Panc1 (cell line): ENCODE results near the gene FCHSD2. TPM values are rescaled to one million over a fixed set of nuclear protein-coding genes. Genes with fewer than 3 reads are reported as not detected.

Source experiments
- ATAC-seq: fragments of 200-7000 bp; cut with Tn5 transposase; 2 replicates; pipeline ENCODE4 v1.9.1; 2020; ENCODE audit warnings: mild to moderate bottlenecking, moderate library complexity
- BruUV-seq: library from RNA; stranded (reverse); fragments of 400-500 nt; replicated peaks from 2 replicates; lab custom pipeline; 2021; lab: Mats Ljungman, UMichigan
- CTCF ChIA-PET: fragments of 300-600 bp; sonication (Branson Sonifier 250); formaldehyde crosslinking; loops from one replicate; lab custom pipeline; 2022; ENCODE audit warnings: antibody characterized with exemption; lab: Charles Lee
- POLR2A ChIA-PET: fragments of 300-600 bp; sonication (Branson Sonifier 250); formaldehyde crosslinking; loops from one replicate; lab custom pipeline; 2022; ENCODE audit warnings: antibody characterized with exemption; lab: Charles Lee
- DNase-seq: peaks from one replicate; pipeline ENCODE4 v3.0.0-alpha.2; 2010; ENCODE audit warnings: low read depth, low spot score
- H3K27ac ChIP-seq: 2 replicates; pipeline ENCODE4 v1.5.1; 2011; ENCODE audit warnings: mild to moderate bottlenecking, low read length, inconsistent platforms
- H3K27me3 ChIP-seq: fragments of 200-500 bp; sonication (Bioruptor generic); 2 replicates; pipeline ENCODE4 v1.6.0; 2014; ENCODE audit warnings: low read length, inconsistent platforms; ENCODE audit not compliant: control insufficient read depth, insufficient read depth
- H3K36me3 ChIP-seq: fragments of 200-500 bp; sonication (Bioruptor generic); 2 replicates; pipeline ENCODE4 v1.5.1; 2014; ENCODE audit warnings: inconsistent platforms, mild to moderate bottlenecking, low read length, moderate library complexity; ENCODE audit not compliant: control insufficient read depth, insufficient read depth
- H3K4me1 ChIP-seq: 2 replicates; pipeline ENCODE4 v1.5.1; 2011; ENCODE audit warnings: inconsistent platforms, mild to moderate bottlenecking, low read length, moderate library complexity; ENCODE audit not compliant: control insufficient read depth, insufficient read depth
- H3K4me3 ChIP-seq, 2 experiments: 2 replicates each; pipeline ENCODE4 v1.5.1; 2011 to 2012; ENCODE audit warnings: low read depth in 2 of 2, low read length in 2 of 2, mild to moderate bottlenecking in 2 of 2, inconsistent platforms in 1 of 2, moderate library complexity in 1 of 2
- H3K9me3 ChIP-seq: fragments of 200-500 bp; sonication (Bioruptor generic); 2 replicates; pipeline ENCODE4 v1.5.1; 2014; ENCODE audit warnings: low read depth, mild to moderate bottlenecking, inconsistent platforms, low read length, moderate library complexity; ENCODE audit not compliant: control insufficient read depth, insufficient read depth
- POLR2AphosphoS5 ChIP-seq: IDR thresholded peaks from 2 replicates; pipeline ENCODE4 v1.6.1; 2012; ENCODE audit warnings: mild to moderate bottlenecking, low read depth, low read length, moderate library complexity
- SIN3A ChIP-seq: IDR thresholded peaks from 2 replicates; pipeline ENCODE4 v1.6.1; 2012; ENCODE audit warnings: low read depth, mild to moderate bottlenecking, low read length, moderate library complexity, borderline replicate concordance; ENCODE audit not compliant: insufficient read depth
- TCF7L2 ChIP-seq: IDR thresholded peaks from 2 replicates; pipeline ENCODE4 v1.6.1; 2011; ENCODE audit warnings: mild to moderate bottlenecking, low read depth, low read length, inconsistent platforms
- in situ Hi-C: cut with HindIII; loops from 2 replicates; pipeline ENCODE4 v1.10.0; 2016; ENCODE audit warnings: low sequenced_read_pairs, low pct_unique_long_range_greater_than_20kb
- intact Hi-C: fragments of 100-400 bp; cut with micrococcal nuclease; formaldehyde crosslinking; loops from one replicate; pipeline ENCODE4 v1.10.0; 2022; ENCODE audit not compliant: unreplicated experiment
- total RNA-seq: library from RNA; stranded (reverse); gene quantifications from one replicate; pipeline ENCODE4 v1.2.1, GENCODE V29; 2021; ENCODE audit not compliant: unreplicated experiment
- TF ChIP-seq, protein P1 (sequence below): fragments of 450-650 bp; IDR thresholded peaks from 2 replicates; pipeline ENCODE4 v1.5.1; 2017; ENCODE audit warnings: mild to moderate bottlenecking
- TF ChIP-seq, protein P2 (sequence below), 2 experiments: IDR thresholded peaks; 2 replicates each; pipeline ENCODE4 v1.6.1; 2011 to 2012; ENCODE audit warnings: low read depth in 2 of 2, control low read depth in 1 of 2, low read length in 1 of 2, mild to moderate bottlenecking in 1 of 2, moderate library complexity in 1 of 2; ENCODE audit not compliant: insufficient read depth in 1 of 2

Gene FCHSD2
- total RNA-seq, 1 experiment from 2014 or later: 31.8 TPM

DNA sequence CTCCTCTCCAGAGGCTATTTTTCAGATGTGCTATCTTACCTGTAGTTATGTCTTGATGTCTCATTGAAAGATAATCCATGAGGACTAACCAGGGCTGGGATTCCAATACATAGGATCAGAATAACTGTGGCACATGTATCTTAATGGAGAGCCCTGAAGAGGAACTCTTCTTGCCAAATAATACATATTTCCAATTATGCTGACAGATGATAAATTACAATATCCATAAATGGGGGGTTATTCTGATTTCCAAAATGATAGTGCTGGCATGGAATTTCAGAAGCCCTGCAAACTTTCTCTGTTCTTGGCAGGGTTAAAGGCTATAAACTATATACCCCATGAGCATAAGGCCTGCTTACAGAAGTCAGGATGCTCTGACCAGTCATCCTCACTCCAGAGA, 173.7 kb downstream of the FCHSD2 start:
- Histone ChIP-seq H3K9me3 (no peaks in the 10 kb centered on the region), H3K4me3 (no peak overlapping the region), H3K27ac (no peak overlapping the region), H3K36me3 (no peaks in the 10 kb centered on the region), H3K4me1 (no peaks in the 10 kb centered on the region), H3K27me3 (no peaks in the 10 kb centered on the region)
- ChIA-PET CTCF (no interaction called here), POLR2A (no interaction called here)
- TF ChIP-seq POLR2AphosphoS5 (no peak), SIN3A (no peak), TCF7L2 (no peak)
- TF ChIP-seq, protein P1, sequence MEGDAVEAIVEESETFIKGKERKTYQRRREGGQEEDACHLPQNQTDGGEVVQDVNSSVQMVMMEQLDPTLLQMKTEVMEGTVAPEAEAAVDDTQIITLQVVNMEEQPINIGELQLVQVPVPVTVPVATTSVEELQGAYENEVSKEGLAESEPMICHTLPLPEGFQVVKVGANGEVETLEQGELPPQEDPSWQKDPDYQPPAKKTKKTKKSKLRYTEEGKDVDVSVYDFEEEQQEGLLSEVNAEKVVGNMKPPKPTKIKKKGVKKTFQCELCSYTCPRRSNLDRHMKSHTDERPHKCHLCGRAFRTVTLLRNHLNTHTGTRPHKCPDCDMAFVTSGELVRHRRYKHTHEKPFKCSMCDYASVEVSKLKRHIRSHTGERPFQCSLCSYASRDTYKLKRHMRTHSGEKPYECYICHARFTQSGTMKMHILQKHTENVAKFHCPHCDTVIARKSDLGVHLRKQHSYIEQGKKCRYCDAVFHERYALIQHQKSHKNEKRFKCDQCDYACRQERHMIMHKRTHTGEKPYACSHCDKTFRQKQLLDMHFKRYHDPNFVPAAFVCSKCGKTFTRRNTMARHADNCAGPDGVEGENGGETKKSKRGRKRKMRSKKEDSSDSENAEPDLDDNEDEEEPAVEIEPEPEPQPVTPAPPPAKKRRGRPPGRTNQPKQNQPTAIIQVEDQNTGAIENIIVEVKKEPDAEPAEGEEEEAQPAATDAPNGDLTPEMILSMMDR: no peak
- TF ChIP-seq, protein P2, sequence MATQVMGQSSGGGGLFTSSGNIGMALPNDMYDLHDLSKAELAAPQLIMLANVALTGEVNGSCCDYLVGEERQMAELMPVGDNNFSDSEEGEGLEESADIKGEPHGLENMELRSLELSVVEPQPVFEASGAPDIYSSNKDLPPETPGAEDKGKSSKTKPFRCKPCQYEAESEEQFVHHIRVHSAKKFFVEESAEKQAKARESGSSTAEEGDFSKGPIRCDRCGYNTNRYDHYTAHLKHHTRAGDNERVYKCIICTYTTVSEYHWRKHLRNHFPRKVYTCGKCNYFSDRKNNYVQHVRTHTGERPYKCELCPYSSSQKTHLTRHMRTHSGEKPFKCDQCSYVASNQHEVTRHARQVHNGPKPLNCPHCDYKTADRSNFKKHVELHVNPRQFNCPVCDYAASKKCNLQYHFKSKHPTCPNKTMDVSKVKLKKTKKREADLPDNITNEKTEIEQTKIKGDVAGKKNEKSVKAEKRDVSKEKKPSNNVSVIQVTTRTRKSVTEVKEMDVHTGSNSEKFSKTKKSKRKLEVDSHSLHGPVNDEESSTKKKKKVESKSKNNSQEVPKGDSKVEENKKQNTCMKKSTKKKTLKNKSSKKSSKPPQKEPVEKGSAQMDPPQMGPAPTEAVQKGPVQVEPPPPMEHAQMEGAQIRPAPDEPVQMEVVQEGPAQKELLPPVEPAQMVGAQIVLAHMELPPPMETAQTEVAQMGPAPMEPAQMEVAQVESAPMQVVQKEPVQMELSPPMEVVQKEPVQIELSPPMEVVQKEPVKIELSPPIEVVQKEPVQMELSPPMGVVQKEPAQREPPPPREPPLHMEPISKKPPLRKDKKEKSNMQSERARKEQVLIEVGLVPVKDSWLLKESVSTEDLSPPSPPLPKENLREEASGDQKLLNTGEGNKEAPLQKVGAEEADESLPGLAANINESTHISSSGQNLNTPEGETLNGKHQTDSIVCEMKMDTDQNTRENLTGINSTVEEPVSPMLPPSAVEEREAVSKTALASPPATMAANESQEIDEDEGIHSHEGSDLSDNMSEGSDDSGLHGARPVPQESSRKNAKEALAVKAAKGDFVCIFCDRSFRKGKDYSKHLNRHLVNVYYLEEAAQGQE (IDR thresholded peaks at IDR 0.05; ENCODE audit: insufficient read depth in 1 of 2, low read depth in 2 of 2, low read length in 1 of 2): no peak
- BruUV-seq: no TSS peak
- DNase-seq (no peak), ATAC-seq (no peak)
- in situ Hi-C loops: no loop called here
- intact Hi-C loops: no loop called here

DNA sequence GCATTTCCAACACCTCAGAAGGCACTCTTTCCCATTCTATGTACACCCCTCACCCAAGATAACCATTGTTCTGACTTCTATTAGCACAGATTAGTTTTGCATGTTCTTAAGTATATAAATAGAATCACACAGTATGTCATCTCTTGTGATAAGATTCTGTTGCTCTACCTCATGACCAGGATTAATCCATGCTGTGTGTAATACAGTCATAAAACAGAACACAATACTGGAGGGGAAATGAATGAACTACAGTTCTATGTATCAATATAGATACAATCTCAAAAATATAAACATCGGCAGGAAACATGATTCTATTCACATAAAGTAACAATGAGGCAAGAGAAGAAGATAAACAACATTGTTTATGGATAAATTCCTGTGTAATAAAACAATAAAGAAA, 176.4 kb downstream of the FCHSD2 start:
- no peak for TF ChIP-seq TCF7L2
- TF ChIP-seq, protein P2 (IDR thresholded peaks at IDR 0.05; ENCODE audit: insufficient read depth in 1 of 2, low read depth in 2 of 2, low read length in 1 of 2): no peak
- TF ChIP-seq, protein P1: no peak
- TF ChIP-seq SIN3A: no peak
- TF ChIP-seq POLR2AphosphoS5: no peak
- ChIA-PET POLR2A (no interaction called here), CTCF (no interaction called here)
- H3K36me3 ChIP-seq: no peaks in the 10 kb centered on the region
- BruUV-seq: no TSS peak
- no peak for DNase-seq
- no peak for ATAC-seq
- intact Hi-C loops (no loop called here), in situ Hi-C loops (no loop called here)
- H3K4me1 ChIP-seq: no peaks in the 10 kb centered on the region
- H3K4me3 ChIP-seq: no peak overlapping the region
- H3K9me3 ChIP-seq: no peaks in the 10 kb centered on the region
- H3K27ac ChIP-seq: no peak overlapping the region
- no peaks in the 10 kb centered on the region for H3K27me3 ChIP-seq
